A549 (cell line): ENCODE measurements around the gene IFIH1.

Experiments
- BHLHE40 ChIP-seq: IDR thresholded peaks from 2 replicates; pipeline ENCODE4 v1.6.1; 2012; ENCODE audit warnings: low read depth, low read length, inconsistent platforms
- EP300 ChIP-seq, 2 experiments: fragments of >200 bp; sonication (Bioruptor Twin); formaldehyde crosslinking; IDR thresholded peaks; 2 replicates in 1 of 2; 3 replicates in 1 of 2; pipeline ENCODE4 v1.6.1; 2016 to 2017
- HDAC2 ChIP-seq: fragments of 200-600 bp; sonication (generic); IDR thresholded peaks from 2 replicates; pipeline ENCODE4 v1.6.1; 2016
- JUN ChIP-seq, 2 experiments: fragments of >200 bp; sonication (Bioruptor Twin); formaldehyde crosslinking; IDR thresholded peaks; 2 replicates in 1 of 2; 3 replicates in 1 of 2; pipeline ENCODE4 v1.6.1; 2016 to 2017
- REST ChIP-seq: fragments of 200-600 bp; sonication (generic); IDR thresholded peaks from 2 replicates; pipeline ENCODE4 v1.6.1; 2016; ENCODE audit warnings: antibody characterized with exemption, mild to moderate bottlenecking, moderate library complexity
- SMC3 ChIP-seq: fragments of >200 bp; sonication (Bioruptor Twin); formaldehyde crosslinking; IDR thresholded peaks from 3 replicates; pipeline ENCODE4 v1.6.1; 2018; ENCODE audit warnings: inconsistent platforms
- SREBF2 ChIP-seq: fragments of 450-650 bp; IDR thresholded peaks from 2 replicates; pipeline ENCODE4 v1.6.1; 2014; ENCODE audit warnings: mild to moderate bottlenecking, moderate library complexity
- TF ChIP-seq, protein P1 (sequence below): fragments of >200 bp; sonication (Bioruptor Twin); formaldehyde crosslinking; IDR thresholded peaks from 3 replicates; pipeline ENCODE4 v1.5.1; 2016

- TF ChIP-seq HDAC2 = no peak
- TF ChIP-seq, protein P1, sequence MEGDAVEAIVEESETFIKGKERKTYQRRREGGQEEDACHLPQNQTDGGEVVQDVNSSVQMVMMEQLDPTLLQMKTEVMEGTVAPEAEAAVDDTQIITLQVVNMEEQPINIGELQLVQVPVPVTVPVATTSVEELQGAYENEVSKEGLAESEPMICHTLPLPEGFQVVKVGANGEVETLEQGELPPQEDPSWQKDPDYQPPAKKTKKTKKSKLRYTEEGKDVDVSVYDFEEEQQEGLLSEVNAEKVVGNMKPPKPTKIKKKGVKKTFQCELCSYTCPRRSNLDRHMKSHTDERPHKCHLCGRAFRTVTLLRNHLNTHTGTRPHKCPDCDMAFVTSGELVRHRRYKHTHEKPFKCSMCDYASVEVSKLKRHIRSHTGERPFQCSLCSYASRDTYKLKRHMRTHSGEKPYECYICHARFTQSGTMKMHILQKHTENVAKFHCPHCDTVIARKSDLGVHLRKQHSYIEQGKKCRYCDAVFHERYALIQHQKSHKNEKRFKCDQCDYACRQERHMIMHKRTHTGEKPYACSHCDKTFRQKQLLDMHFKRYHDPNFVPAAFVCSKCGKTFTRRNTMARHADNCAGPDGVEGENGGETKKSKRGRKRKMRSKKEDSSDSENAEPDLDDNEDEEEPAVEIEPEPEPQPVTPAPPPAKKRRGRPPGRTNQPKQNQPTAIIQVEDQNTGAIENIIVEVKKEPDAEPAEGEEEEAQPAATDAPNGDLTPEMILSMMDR = no peak
- TF ChIP-seq SMC3 = no peak
- TF ChIP-seq REST = no peak
- no peak for TF ChIP-seq BHLHE40
- TF ChIP-seq SREBF2 = no peak
- TF ChIP-seq JUN (IDR thresholded peaks at IDR 0.05) = no peak
- no peak for TF ChIP-seq EP300 (IDR thresholded peaks at IDR 0.05)
Measured at GRCh38 chr2:162232027-162232426, 86.5 kb downstream of the IFIH1 start.
